ENCODE data around the gene HOXC10.

The HOXC10 gene

GRCh38 chr12:53977596-53978445, 7.1 kb upstream of the HOXC10 start:
- DNase-seq (ENCODE audit: low read depth in 2 of 2): no peak

- no peak for DNase-seq (ENCODE audit: low read depth in 2 of 2)
Measured at GRCh38 chr12:53978477-53979356, 6.2 kb upstream of the HOXC10 start.

GRCh38 chr12:53980104-53980801, 4.7 kb upstream of the HOXC10 start:
- no peak for DNase-seq (ENCODE audit: low read depth in 2 of 2)

GRCh38 chr12:53980802-53981496, 4.0 kb upstream of the HOXC10 start:
- DNase-seq (ENCODE audit: low read depth in 2 of 2): no peak

GRCh38 chr12:53981634-53982565, 3.0 kb upstream of the HOXC10 start:
- no peak for DNase-seq (ENCODE audit: low read depth in 2 of 2)

GRCh38 chr12:53982648-53983567, 2.0 kb upstream of the HOXC10 start:
- DNase-seq (ENCODE audit: low read depth in 2 of 2): no peak

GRCh38 chr12:53983568-53983949, 1.4 kb upstream of the HOXC10 start:
- no peak for DNase-seq (ENCODE audit: low read depth in 2 of 2)

GRCh38 chr12:53983950-53984572, 885 bp upstream of the HOXC10 start:
- DNase-seq (ENCODE audit: low read depth in 2 of 2): no peak

- DNase-seq (ENCODE audit: low read depth in 2 of 2): no peak
Measured at GRCh38 chr12:53985692-53985993, 697 bp downstream of the HOXC10 start.

GRCh38 chr12:53985994-53986685, 1.2 kb downstream of the HOXC10 start:
- DNase-seq (ENCODE audit: low read depth in 2 of 2): no peak

- DNase-seq (ENCODE audit: low read depth in 2 of 2): no peak
Measured at GRCh38 chr12:53986686-53987483, 1.9 kb downstream of the HOXC10 start.

GRCh38 chr12:53987787-53988230, 2.9 kb downstream of the HOXC10 start:
- no peak for DNase-seq (ENCODE audit: low read depth in 2 of 2)

- DNase-seq (ENCODE audit: low read depth in 2 of 2): no peak
Measured at GRCh38 chr12:53988541-53989226, 3.7 kb downstream of the HOXC10 start.

- DNase-seq (ENCODE audit: low read depth in 2 of 2): no peak
Measured at GRCh38 chr12:53989227-53990113, 4.5 kb downstream of the HOXC10 start.

GRCh38 chr12:53990311-53991076, 5.5 kb downstream of the HOXC10 start:
- DNase-seq (ENCODE audit: low read depth in 2 of 2): no peak
